Endothelial cell of umbilical vein (primary cell): ENCODE results near the gene SSTR5. TPM values are rescaled to one million over a fixed set of nuclear protein-coding genes. Genes with fewer than 3 reads are reported as not detected.

Source experiments
- BruUV-seq: library from RNA; stranded (reverse); fragments of 400-500 nt; replicated peaks from 2 replicates; lab custom pipeline; 2021; lab: Mats Ljungman, UMichigan
- CTCF ChIA-PET: fragments of 300-600, 350-600 bp; sonication (Branson Sonifier 250); formaldehyde crosslinking; loops from one replicate; lab custom pipeline; 2021; ENCODE audit warnings: antibody characterized with exemption, inconsistent platforms; lab: Charles Lee
- POLR2A ChIA-PET: fragments of 300-600, 350-600 bp; sonication (Branson Sonifier 250); formaldehyde crosslinking; loops from one replicate; lab custom pipeline; 2021; ENCODE audit warnings: antibody characterized with exemption, inconsistent platforms; lab: Charles Lee
- DNase-seq: peaks from one replicate; pipeline ENCODE4 v3.0.0-alpha.2; 2011; ENCODE audit warnings: low read depth, low spot score
- FAIRE-seq: peaks from 2 replicates; lab custom pipeline; 2011; peaks lifted over from hg19 to GRCh38; lab: Jason Lieb, UNC
- H2AFZ ChIP-seq: 2 replicates; pipeline ENCODE4 v1.6.0; 2012; ENCODE audit warnings: low read depth, low read length, control low read depth, inconsistent platforms
- H3K27ac ChIP-seq: 2 replicates; pipeline ENCODE4 v1.5.1; 2011; ENCODE audit warnings: low read depth, mild to moderate bottlenecking, control low read depth, low read length, moderate library complexity; ENCODE audit not compliant: insufficient read depth
- H3K27me3 ChIP-seq, 2 experiments: 2 replicates each; pipeline versions ENCODE4 v1.6.0 to v1.6.1; 2011; ENCODE audit warnings: low read length in 2 of 2, mixed read lengths in 1 of 2; ENCODE audit not compliant: control insufficient read depth in 2 of 2, insufficient read depth in 2 of 2
- H3K36me3 ChIP-seq, 2 experiments: 2 replicates in 1 of 2; 3 replicates in 1 of 2; pipeline ENCODE4 v1.5.1; 2011; ENCODE audit warnings: low read length in 2 of 2, mild to moderate bottlenecking in 1 of 2, moderate library complexity in 1 of 2; ENCODE audit not compliant: control insufficient read depth in 2 of 2, insufficient read depth in 2 of 2; ENCODE audit errors: extremely low read depth in 1 of 2
- H3K4me1 ChIP-seq: 3 replicates; pipeline ENCODE4 v1.5.1; 2011; ENCODE audit warnings: mild to moderate bottlenecking, low read length; ENCODE audit not compliant: control insufficient read depth, insufficient read depth; ENCODE audit errors: extremely low read depth
- H3K4me2 ChIP-seq: 2 replicates; pipeline ENCODE4 v1.6.1; 2011; ENCODE audit warnings: low read length, control low read depth, mixed read lengths; ENCODE audit not compliant: insufficient read depth
- H3K4me3 ChIP-seq, 3 experiments: fragments of 200-600 bp in 1 of 3; sonication (generic), shearing (Covaris generic) in 1 of 3; replicated peaks in 1 of 3; 2 replicates each; pipeline ENCODE4 v1.5.1; 2011 to 2016; ENCODE audit warnings: control low read depth in 3 of 3, low read length in 3 of 3, mild to moderate bottlenecking in 2 of 3, inconsistent platforms in 1 of 3, low read depth in 1 of 3, moderate library complexity in 1 of 3; ENCODE audit not compliant: insufficient read depth in 1 of 3
- H3K79me2 ChIP-seq: 2 replicates; pipeline ENCODE4 v1.6.0; 2012; ENCODE audit warnings: low read length, inconsistent platforms; ENCODE audit not compliant: control insufficient read depth, insufficient read depth
- H3K9ac ChIP-seq: replicated peaks from 2 replicates; pipeline ENCODE3; 2011; ENCODE audit warnings: low read length, control low read depth; ENCODE audit not compliant: insufficient read depth; ENCODE audit errors: extremely low read depth
- H3K9me1 ChIP-seq: replicated peaks from 3 replicates; pipeline ENCODE4 v1.6.0; 2011; ENCODE audit warnings: mild to moderate bottlenecking, low read length; ENCODE audit not compliant: control insufficient read depth, insufficient read depth; ENCODE audit errors: extremely low read depth
- H3K9me3 ChIP-seq: replicated peaks from 2 replicates; pipeline ENCODE4 v1.5.1; 2012; ENCODE audit warnings: low read length, inconsistent platforms; ENCODE audit not compliant: control insufficient read depth, insufficient read depth
- H4K20me1 ChIP-seq: replicated peaks from 2 replicates; pipeline ENCODE3; 2011; ENCODE audit warnings: mild to moderate bottlenecking, low read length; ENCODE audit not compliant: control insufficient read depth, insufficient read depth; ENCODE audit errors: extremely low read depth
- CTCF ChIP-seq, 2 donors: IDR thresholded peaks; 1 replicate in 1 of 2; 2 replicates in 1 of 2; pipeline ENCODE4 v1.5.1; 2011; ENCODE audit warnings: low read length in 2 of 2, mild to moderate bottlenecking in 2 of 2, moderate library complexity in 2 of 2, control low read depth in 1 of 2, inconsistent platforms in 1 of 2, low read depth in 1 of 2; ENCODE audit not compliant: insufficient read depth in 1 of 2; ENCODE audit errors: extremely low read depth in 1 of 2
- EZH2 ChIP-seq: IDR thresholded peaks from 2 replicates; pipeline ENCODE4 v1.6.1; 2012; ENCODE audit warnings: borderline replicate concordance, low read depth, mild to moderate bottlenecking, moderate library complexity, low read length, inconsistent platforms; ENCODE audit not compliant: severe bottlenecking
- FOS ChIP-seq: IDR thresholded peaks from 2 replicates; pipeline ENCODE4 v1.6.1; 2011; ENCODE audit warnings: mild to moderate bottlenecking, low read length, moderate library complexity, borderline replicate concordance; ENCODE audit not compliant: insufficient read depth
- GATA2 ChIP-seq: IDR thresholded peaks from 2 replicates; pipeline ENCODE4 v1.7.0; 2011; ENCODE audit warnings: low read depth, mild to moderate bottlenecking, moderate library complexity, mixed read lengths, low read length; ENCODE audit not compliant: insufficient read length, insufficient read depth
- JUN ChIP-seq: IDR thresholded peaks from 2 replicates; pipeline ENCODE4 v1.6.1; 2011; ENCODE audit warnings: borderline replicate concordance, low read depth; ENCODE audit not compliant: insufficient read length, insufficient read depth
- MYC ChIP-seq: IDR thresholded peaks from one replicate; pipeline ENCODE4 v1.6.1; 2011; ENCODE audit warnings: mild to moderate bottlenecking, low read depth, low read length
- POLR2AphosphoS5 ChIP-seq: IDR thresholded peaks from 2 replicates; pipeline ENCODE4 v1.6.1; 2012; ENCODE audit warnings: low read depth, mild to moderate bottlenecking, control low read depth, low read length, moderate library complexity; ENCODE audit not compliant: insufficient read depth
- dilution Hi-C: fragments of 300-500 bp; cut with MboI; formaldehyde crosslinking; loops from one replicate; pipeline ENCODE4 v1.15.0; 2019; ENCODE audit warnings: low sequenced_read_pairs; ENCODE audit not compliant: extremely low pct_ligation_motif_present
- intact Hi-C: fragments of 100-400 bp; cut with micrococcal nuclease; formaldehyde crosslinking; loops from one replicate; pipeline ENCODE4 v1.10.0; 2022
- polyA plus RNA-seq, 4 experiments: library from polyadenylated mRNA; depleted of rRNA in 3 of 4; stranded (reverse) in 3 of 4; unstranded in 1 of 4; fragments of >200 nt; gene quantifications; 2 replicates each; pipeline versions ENCODE4 v1.2.1 to v1.2.3, GENCODE V29; 2011 to 2012; ENCODE audit warnings: missing spikeins in 1 of 4
- total RNA-seq: library from RNA; stranded (reverse); gene quantifications from 2 replicates; pipeline ENCODE4 v1.2.3, GENCODE V29; 2021
- TF ChIP-seq, protein P1 (sequence below): IDR thresholded peaks from 2 replicates; pipeline ENCODE4 v1.6.1; 2011; ENCODE audit not compliant: insufficient read depth, insufficient read length

SSTR5 gene
- total and polyA plus RNA-seq, 2 donors (not counting 3 experiments of a cell fraction or from before 2014, with no cell fraction given) = 0.24 to 0.52 TPM

GRCh38 chr16:1108299-1109252 is 36.0 kb downstream of the SSTR5 start:
- dilution Hi-C loops = no loop called here
- no peaks in the 10 kb centered on the region for H3K9me1 ChIP-seq
- no peak overlapping the region for H3K4me3 ChIP-seq
- H3K27me3 ChIP-seq = no peaks in the 10 kb centered on the region
- no peaks in the 10 kb centered on the region for H3K9me3 ChIP-seq
- no peak for FAIRE-seq
- POLR2A ChIA-PET = no interaction called here
- intact Hi-C loops = no loop called here
- no TSS peak for BruUV-seq
- H3K36me3 ChIP-seq = no peaks in the 10 kb centered on the region
- H3K4me2 ChIP-seq = no peak overlapping the region
- no peaks in the 10 kb centered on the region for H4K20me1 ChIP-seq
- H3K79me2 ChIP-seq = no peaks in the 10 kb centered on the region
- TF ChIP-seq FOS (no peak), GATA2 (no peak), EZH2 (no peak), MYC (no peak), CTCF (IDR thresholded peaks at IDR 0.05; ENCODE audit: extremely low read depth in 1 of 2, insufficient read depth in 1 of 2, low read depth in 1 of 2, low read length in 2 of 2) (no peak), POLR2AphosphoS5 (no peak), JUN (no peak)
- TF ChIP-seq, protein P1, sequence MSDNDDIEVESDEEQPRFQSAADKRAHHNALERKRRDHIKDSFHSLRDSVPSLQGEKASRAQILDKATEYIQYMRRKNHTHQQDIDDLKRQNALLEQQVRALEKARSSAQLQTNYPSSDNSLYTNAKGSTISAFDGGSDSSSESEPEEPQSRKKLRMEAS = no peak
- CTCF ChIA-PET = interaction anchor here (2.2 kb wide), 1 partner anchor 51 kb away, joined by 9 read pairs; no protein-coding TSS in a partner anchor
- H3K27ac ChIP-seq = no peak overlapping the region
- H3K9ac ChIP-seq = no peak overlapping the region
- H3K4me1 ChIP-seq = no peaks in the 10 kb centered on the region
- no peak for DNase-seq
- H2AFZ ChIP-seq = no peak overlapping the region
